HG02610 (cell line): ENCODE measurements around the gene MTOR.

Source experiments
- ATAC-seq: cut with Tn5 transposase; IDR thresholded peaks from one replicate; pipeline ENCODE4 v1.9.1; 2021; ENCODE audit warnings: mild to moderate bottlenecking, moderate library complexity; ENCODE audit not compliant: unreplicated experiment

The MTOR gene

GRCh38 chr1:11227106-11228077, 35.0 kb downstream of the MTOR start:
- peak; percentile 36 for ATAC-seq

- no peak for ATAC-seq
Observed at GRCh38 chr1:11216074-11216473, 46.3 kb downstream of the MTOR start.

GRCh38 chr1:11215381-11216005, 46.9 kb downstream of the MTOR start:
- no peak for ATAC-seq

- ATAC-seq = no peak
Observed at GRCh38 chr1:11214698-11215380, 47.5 kb downstream of the MTOR start.

- no peak for ATAC-seq
Observed at GRCh38 chr1:11211925-11212587, 50.3 kb downstream of the MTOR start.

- no peak for ATAC-seq
Observed at GRCh38 chr1:11211461-11211860, 50.9 kb downstream of the MTOR start.

GRCh38 chr1:11207898-11208611, 54.3 kb downstream of the MTOR start:
- ATAC-seq = no peak

- ATAC-seq = no peak
Observed at GRCh38 chr1:11204396-11205190, 57.8 kb downstream of the MTOR start.

GRCh38 chr1:11198851-11199594, 63.3 kb downstream of the MTOR start:
- ATAC-seq = no peak

- no peak for ATAC-seq
Observed at GRCh38 chr1:11198257-11198656, 64.1 kb downstream of the MTOR start.

- no peak for ATAC-seq
Observed at GRCh38 chr1:11197359-11197758, 65.0 kb downstream of the MTOR start.

GRCh38 chr1:11196945-11197344, 65.4 kb downstream of the MTOR start:
- ATAC-seq = no peak

- no peak for ATAC-seq
Observed at GRCh38 chr1:11194407-11195176, 67.8 kb downstream of the MTOR start.

- no peak for ATAC-seq
Observed at GRCh38 chr1:11193376-11193775, 69.0 kb downstream of the MTOR start.

GRCh38 chr1:11188858-11189451, 73.4 kb downstream of the MTOR start, which contains the start of gene ANGPTL7:
Gene ANGPTL7, plus strand, starts transcription at chr1:11189355. Its CDS starts 225 bp downstream, at chr1:11189580.
- no peak for ATAC-seq

GRCh38 chr1:11188381-11188780, 74.0 kb downstream of the MTOR start:
- ATAC-seq = no peak

GRCh38 chr1:11187931-11188330, 74.4 kb downstream of the MTOR start:
- ATAC-seq = no peak

- no peak for ATAC-seq
Observed at GRCh38 chr1:11187494-11187893, 74.9 kb downstream of the MTOR start.
